Measurements from ENCODE around the gene SLC16A14.

- TF ChIP-seq POLR2AphosphoS5 (IDR thresholded peaks at IDR 0.05) (no peak), CTCF (IDR thresholded peaks at IDR 0.05) (no peak), POLR2A (IDR thresholded peaks at IDR 0.05) (no peak)
These were observed 71.2 kb downstream of the SLC16A14 start for GRCh38 chr2:229997565-229997964.

Measured in gastroesophageal sphincter (tissue), 3 donors.